ENCODE measurements around the gene NPAS3.

NPAS3 gene

DNA sequence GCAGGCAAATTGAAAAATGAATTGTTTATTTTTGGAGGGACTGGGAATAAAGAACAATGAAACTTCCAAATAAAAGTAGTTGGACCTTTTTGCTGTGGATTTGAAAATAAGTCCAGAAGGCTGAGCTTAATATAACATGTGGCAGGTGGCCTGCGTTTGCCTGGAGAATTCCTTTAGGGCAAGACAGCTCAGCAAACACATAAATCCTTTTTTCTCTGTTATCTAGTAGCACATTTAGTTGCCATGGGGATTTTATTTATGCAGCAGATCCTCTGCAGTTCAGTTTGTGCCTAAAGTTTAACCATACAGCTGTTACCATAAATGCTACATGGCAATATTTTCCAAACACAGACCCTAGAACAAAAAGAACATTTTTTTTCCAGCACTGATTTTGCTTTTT, 180.0 kb downstream of the NPAS3 start:
- no peak overlapping the region for H3K4me3 ChIP-seq (ENCODE audit: severe bottlenecking)
- TF ChIP-seq, protein P1, sequence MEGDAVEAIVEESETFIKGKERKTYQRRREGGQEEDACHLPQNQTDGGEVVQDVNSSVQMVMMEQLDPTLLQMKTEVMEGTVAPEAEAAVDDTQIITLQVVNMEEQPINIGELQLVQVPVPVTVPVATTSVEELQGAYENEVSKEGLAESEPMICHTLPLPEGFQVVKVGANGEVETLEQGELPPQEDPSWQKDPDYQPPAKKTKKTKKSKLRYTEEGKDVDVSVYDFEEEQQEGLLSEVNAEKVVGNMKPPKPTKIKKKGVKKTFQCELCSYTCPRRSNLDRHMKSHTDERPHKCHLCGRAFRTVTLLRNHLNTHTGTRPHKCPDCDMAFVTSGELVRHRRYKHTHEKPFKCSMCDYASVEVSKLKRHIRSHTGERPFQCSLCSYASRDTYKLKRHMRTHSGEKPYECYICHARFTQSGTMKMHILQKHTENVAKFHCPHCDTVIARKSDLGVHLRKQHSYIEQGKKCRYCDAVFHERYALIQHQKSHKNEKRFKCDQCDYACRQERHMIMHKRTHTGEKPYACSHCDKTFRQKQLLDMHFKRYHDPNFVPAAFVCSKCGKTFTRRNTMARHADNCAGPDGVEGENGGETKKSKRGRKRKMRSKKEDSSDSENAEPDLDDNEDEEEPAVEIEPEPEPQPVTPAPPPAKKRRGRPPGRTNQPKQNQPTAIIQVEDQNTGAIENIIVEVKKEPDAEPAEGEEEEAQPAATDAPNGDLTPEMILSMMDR (IDR thresholded peaks at IDR 0.05; ENCODE audit: poor library complexity, severe bottlenecking): no peak
- no peaks in the 10 kb centered on the region for H3K27me3 ChIP-seq (ENCODE audit: insufficient read depth, poor library complexity, severe bottlenecking)
- no peak for ATAC-seq (ENCODE audit: low read depth)
- H3K4me1 ChIP-seq (ENCODE audit: insufficient read depth, poor library complexity, severe bottlenecking): peaks cover 40% of the 10 kb centered on the region
- H3K27ac ChIP-seq (ENCODE audit: poor library complexity, severe bottlenecking): no peak overlapping the region
- DNase-seq (ENCODE audit: low spot score): no peak
- no peaks in the 10 kb centered on the region for H3K36me3 ChIP-seq (ENCODE audit: low read depth)
- no peaks in the 10 kb centered on the region for H3K9me3 ChIP-seq (ENCODE audit: severe bottlenecking)

- TF ChIP-seq, protein P1 (IDR thresholded peaks at IDR 0.05; ENCODE audit: poor library complexity, severe bottlenecking): no peak
- no peaks in the 10 kb centered on the region for H3K27me3 ChIP-seq (ENCODE audit: insufficient read depth, poor library complexity, severe bottlenecking)
- H3K4me1 ChIP-seq (ENCODE audit: insufficient read depth, poor library complexity, severe bottlenecking): peaks cover 40% of the 10 kb centered on the region
- H3K4me3 ChIP-seq (ENCODE audit: severe bottlenecking): no peak overlapping the region
- H3K9me3 ChIP-seq (ENCODE audit: severe bottlenecking): no peaks in the 10 kb centered on the region
- ATAC-seq (ENCODE audit: low read depth) (peak; percentile 97), DNase-seq (ENCODE audit: low spot score) (no peak)
- no peaks in the 10 kb centered on the region for H3K36me3 ChIP-seq (ENCODE audit: low read depth)
- H3K27ac ChIP-seq (ENCODE audit: poor library complexity, severe bottlenecking): peak overlapping the region; percentile 96
These were observed 181.7 kb downstream of the NPAS3 start for GRCh38 chr14:33120341-33120740.

DNA sequence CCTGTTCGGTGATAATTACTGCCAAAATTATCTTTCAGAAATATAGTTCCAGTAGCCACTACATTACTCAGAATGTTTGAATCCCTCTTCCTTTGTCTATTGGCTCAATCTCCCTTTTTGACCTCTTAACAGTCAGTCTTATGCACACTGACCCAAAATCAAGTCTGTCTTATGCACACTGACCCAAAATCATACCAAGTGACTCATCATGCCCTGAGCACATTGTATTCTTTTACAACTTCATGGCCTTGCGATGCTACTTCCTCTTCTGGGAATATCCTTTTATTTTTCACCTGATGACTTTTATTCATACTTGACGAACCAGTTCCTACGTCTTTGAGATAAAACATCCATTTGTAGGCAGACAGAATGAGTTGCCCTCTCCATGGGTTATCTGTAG, 182.3 kb downstream of the NPAS3 start:
- DNase-seq (ENCODE audit: low spot score): no peak
- H3K9me3 ChIP-seq (ENCODE audit: severe bottlenecking): no peaks in the 10 kb centered on the region
- no peak overlapping the region for H3K4me3 ChIP-seq (ENCODE audit: severe bottlenecking)
- ATAC-seq (ENCODE audit: low read depth): peak; percentile 65
- H3K27ac ChIP-seq (ENCODE audit: poor library complexity, severe bottlenecking): peak overlapping the region; percentile 96
- no peaks in the 10 kb centered on the region for H3K27me3 ChIP-seq (ENCODE audit: insufficient read depth, poor library complexity, severe bottlenecking)
- TF ChIP-seq, protein P1 (IDR thresholded peaks at IDR 0.05; ENCODE audit: poor library complexity, severe bottlenecking): no peak
- H3K36me3 ChIP-seq (ENCODE audit: low read depth): no peaks in the 10 kb centered on the region
- H3K4me1 ChIP-seq (ENCODE audit: insufficient read depth, poor library complexity, severe bottlenecking): peaks cover 40% of the 10 kb centered on the region

GRCh38 chr14:33123281-33123680, 184.6 kb downstream of the NPAS3 start:
- H3K27ac ChIP-seq (ENCODE audit: poor library complexity, severe bottlenecking): no peak overlapping the region
- no peaks in the 10 kb centered on the region for H3K36me3 ChIP-seq (ENCODE audit: low read depth)
- H3K4me1 ChIP-seq (ENCODE audit: insufficient read depth, poor library complexity, severe bottlenecking): peaks cover 44% of the 10 kb centered on the region
- H3K27me3 ChIP-seq (ENCODE audit: insufficient read depth, poor library complexity, severe bottlenecking): no peaks in the 10 kb centered on the region
- TF ChIP-seq, protein P1 (IDR thresholded peaks at IDR 0.05; ENCODE audit: poor library complexity, severe bottlenecking): no peak
- H3K4me3 ChIP-seq (ENCODE audit: severe bottlenecking): no peak overlapping the region
- ATAC-seq (ENCODE audit: low read depth): no peak
- no peak for DNase-seq (ENCODE audit: low spot score)
- no peaks in the 10 kb centered on the region for H3K9me3 ChIP-seq (ENCODE audit: severe bottlenecking)

GRCh38 chr14:33126433-33126832, 187.8 kb downstream of the NPAS3 start:
- Histone ChIP-seq H3K9me3 (ENCODE audit: severe bottlenecking) (no peaks in the 10 kb centered on the region), H3K27ac (ENCODE audit: poor library complexity, severe bottlenecking) (no peak overlapping the region), H3K4me3 (ENCODE audit: severe bottlenecking) (no peak overlapping the region), H3K27me3 (ENCODE audit: insufficient read depth, poor library complexity, severe bottlenecking) (no peaks in the 10 kb centered on the region), H3K36me3 (ENCODE audit: low read depth) (no peaks in the 10 kb centered on the region), H3K4me1 (ENCODE audit: insufficient read depth, poor library complexity, severe bottlenecking) (peaks cover 19% of the 10 kb centered on the region)
- ATAC-seq (ENCODE audit: low read depth) (no peak), DNase-seq (ENCODE audit: low spot score) (no peak)
- TF ChIP-seq, protein P1 (IDR thresholded peaks at IDR 0.05; ENCODE audit: poor library complexity, severe bottlenecking): no peak
